Prostate gland (tissue), 2 donors: ENCODE measurements around the gene TH.

Experiments
- POLR2A ChIP-seq: fragments of 450-650 bp; IDR thresholded peaks from one replicate; pipeline ENCODE4 v1.6.1; 2016; ENCODE audit warnings: antibody characterized with exemption, mild to moderate bottlenecking
- TF ChIP-seq, protein P1 (sequence below), 4 experiments: fragments of 200-600 bp in 2 of 4; fragments of 450-650 bp in 2 of 4; sonication (generic) in 2 of 4; IDR thresholded peaks; 1 replicate in 3 of 4; 2 replicates in 1 of 4; pipeline ENCODE4 v1.5.1; 2016 to 2019; ENCODE audit warnings: antibody characterized with exemption in 4 of 4, mild to moderate bottlenecking in 2 of 4, moderate library complexity in 2 of 4

- TF ChIP-seq, protein P1, sequence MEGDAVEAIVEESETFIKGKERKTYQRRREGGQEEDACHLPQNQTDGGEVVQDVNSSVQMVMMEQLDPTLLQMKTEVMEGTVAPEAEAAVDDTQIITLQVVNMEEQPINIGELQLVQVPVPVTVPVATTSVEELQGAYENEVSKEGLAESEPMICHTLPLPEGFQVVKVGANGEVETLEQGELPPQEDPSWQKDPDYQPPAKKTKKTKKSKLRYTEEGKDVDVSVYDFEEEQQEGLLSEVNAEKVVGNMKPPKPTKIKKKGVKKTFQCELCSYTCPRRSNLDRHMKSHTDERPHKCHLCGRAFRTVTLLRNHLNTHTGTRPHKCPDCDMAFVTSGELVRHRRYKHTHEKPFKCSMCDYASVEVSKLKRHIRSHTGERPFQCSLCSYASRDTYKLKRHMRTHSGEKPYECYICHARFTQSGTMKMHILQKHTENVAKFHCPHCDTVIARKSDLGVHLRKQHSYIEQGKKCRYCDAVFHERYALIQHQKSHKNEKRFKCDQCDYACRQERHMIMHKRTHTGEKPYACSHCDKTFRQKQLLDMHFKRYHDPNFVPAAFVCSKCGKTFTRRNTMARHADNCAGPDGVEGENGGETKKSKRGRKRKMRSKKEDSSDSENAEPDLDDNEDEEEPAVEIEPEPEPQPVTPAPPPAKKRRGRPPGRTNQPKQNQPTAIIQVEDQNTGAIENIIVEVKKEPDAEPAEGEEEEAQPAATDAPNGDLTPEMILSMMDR (IDR thresholded peaks at IDR 0.05), result no peak
- TF ChIP-seq POLR2A, result no peak
Measured at GRCh38 chr11:2220173-2220771, 48.7 kb upstream of the TH start.
